ENCODE data around the gene DGCR8.

DGCR8 gene

DNA sequence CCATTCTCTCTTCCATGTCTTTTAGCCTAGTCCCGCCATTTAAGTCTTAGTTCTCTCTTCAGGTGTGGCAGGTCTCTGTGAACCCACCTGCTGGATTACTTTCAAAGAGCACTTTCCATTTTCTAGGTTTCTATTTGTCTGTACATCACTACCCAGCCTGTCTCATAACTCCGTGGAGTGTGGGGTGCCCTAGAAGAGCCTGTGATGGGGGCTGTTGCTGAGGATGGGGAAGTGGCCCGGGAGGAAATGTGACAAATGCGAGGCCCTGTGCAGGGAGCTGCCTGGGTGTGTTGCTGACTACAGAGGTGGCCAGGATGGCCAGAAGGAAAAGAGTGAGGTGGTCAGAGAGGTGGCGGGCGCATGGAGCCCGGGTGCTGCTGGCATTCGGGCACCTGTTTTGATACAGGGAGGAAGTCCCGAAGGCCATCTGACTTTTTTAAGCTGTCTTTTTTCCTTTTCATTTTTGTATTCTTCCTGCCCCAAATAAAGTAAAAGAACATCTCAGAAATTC lies 10.7 kb downstream of the DGCR8 start:
- DNase-seq (ENCODE audit: low spot score) = no peak

DNA sequence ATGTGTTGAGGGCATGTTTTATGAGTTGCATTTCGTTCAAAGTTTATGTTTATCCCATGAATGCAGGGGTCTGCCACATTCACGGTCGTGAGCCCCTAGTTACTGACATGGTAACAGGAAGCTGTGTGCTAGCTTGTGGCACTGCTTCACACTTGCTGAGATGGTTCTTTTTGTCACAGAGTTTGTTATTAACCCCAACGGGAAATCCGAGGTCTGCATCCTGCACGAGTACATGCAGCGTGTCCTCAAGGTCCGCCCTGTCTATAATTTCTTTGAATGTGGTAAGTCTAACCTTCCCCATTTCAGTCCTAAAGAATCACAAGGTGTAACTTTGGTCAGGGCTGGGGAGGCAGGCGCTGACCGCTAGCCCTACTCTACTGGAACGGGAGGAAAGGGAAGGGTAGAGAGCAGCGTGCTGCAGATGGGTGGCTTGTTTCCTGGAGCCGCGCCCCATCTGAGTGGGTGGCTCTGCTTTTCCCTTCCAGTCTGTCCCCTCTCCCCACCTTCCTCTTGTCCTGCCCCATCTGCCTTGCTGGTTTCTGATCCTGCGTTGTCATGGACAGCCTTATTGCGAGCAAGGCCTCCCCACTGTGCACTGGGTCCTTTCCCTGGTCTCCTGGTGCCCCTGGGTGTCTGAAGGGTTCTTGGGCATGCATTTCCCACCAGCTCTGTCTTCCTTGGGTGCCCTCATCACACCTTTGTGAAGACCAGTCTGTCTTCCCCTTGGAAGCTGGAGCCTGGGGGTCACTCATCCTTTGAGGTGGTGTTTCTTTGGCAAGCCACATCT lies 11.8 kb downstream of the DGCR8 start:
- no peak for DNase-seq (ENCODE audit: low spot score)

DNA sequence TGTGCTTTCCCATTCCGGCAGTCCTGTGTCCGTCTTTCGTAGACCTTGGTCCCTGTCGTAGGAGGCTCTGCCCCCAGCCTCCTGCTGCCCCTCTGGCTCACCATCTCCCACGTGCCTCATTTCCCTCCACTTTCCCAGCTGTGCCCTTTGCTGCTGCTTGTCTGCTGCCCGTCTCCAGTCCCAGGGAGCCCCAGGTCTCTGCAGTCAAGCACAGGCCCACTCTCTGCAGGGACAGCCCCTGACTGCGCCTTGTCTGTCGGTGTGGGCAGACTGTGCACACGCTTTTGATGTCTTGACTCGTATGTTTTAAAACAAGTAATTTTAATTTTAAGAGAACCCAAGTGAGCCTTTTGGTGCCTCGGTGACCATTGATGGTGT lies 12.4 kb downstream of the DGCR8 start:
- DNase-seq (ENCODE audit: low spot score) = no peak

DNA sequence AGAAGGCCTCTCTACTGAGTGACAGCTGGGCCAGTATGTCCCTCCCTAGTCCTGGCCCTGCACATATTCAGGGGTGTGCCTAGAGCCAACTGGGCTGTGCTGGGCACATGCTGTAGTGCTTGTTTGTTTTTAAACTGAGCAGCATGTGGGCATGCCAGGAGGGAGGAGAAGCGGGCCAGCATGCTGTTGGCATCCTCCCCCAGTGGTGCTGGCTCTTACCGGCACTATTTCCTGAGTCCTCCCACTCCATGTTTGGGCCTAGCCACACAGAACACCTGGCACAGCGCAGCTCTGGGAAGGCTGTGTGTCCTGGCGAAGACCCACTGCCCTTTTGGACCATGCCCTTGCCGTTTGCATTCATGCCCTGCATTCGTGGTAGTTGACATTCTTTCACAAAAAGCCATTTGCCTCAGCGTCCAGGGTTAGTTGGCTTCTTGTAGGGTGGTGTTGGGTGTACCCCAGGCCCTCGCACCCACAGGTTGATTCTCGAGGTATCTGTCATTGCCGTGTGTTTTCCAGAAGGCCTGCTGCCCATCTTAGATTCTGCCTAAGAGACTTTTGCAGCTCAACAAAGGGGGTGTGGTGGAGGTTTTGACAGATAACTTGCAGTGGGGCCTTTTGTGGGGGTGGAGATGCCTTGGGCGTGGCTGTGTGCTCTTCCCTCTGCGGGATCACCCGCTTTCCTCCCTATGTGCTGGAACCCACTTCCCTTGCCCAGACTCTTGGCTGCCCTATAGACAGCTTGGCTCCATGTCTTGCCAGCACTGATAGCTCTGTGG lies 13.6 kb downstream of the DGCR8 start:
- DNase-seq (ENCODE audit: low spot score) = no peak

DNA sequence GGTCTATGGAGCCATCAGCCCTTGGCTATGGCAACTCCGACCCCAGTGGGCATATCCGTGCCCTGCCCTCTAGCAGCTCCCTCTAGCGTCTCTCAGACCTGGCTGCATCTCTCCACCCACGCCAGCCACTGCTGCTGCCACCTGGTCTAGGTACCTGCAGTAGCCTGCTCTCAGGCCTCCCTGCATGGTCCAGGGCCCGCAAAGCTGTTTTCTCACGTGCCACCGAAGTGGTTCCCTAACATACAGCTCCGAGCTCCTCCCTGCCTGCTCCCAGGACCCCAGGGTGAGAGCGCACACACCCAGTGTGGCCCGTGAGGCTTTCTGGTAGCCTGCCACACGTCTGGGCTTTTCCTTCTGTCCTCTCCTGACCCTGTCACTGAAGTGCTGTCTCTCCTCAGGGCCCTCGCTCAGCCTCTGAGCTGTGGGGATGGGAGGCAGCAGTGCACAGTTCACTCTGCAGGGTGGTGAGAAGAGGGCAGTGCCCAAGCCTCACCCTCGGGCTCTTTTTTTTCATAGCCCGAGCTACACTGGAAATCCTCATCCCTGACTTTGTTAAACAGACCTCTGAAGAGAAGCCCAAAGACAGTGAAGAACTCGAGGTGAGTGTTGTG lies 14.3 kb downstream of the DGCR8 start:
- DNase-seq (ENCODE audit: low spot score) = no peak

DNA sequence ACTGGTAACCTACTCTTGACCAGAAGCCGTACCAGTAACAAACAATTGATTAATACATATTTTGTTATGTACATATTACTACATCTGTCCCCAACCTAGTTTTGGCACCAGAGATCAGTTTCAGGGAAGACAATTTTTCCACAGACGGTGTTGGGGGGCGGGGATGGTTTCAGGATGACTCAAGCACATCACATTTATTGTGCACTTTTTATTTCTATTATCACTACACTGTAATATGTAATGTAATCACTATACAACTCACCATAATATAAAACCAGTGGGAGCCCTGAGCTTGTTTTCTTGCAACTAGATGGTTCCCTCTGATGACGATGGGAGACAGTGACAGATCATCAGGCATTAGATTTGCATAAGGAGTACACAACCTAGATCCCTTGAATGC lies 15.5 kb downstream of the DGCR8 start:
- DNase-seq (ENCODE audit: low spot score) = no peak

DNA sequence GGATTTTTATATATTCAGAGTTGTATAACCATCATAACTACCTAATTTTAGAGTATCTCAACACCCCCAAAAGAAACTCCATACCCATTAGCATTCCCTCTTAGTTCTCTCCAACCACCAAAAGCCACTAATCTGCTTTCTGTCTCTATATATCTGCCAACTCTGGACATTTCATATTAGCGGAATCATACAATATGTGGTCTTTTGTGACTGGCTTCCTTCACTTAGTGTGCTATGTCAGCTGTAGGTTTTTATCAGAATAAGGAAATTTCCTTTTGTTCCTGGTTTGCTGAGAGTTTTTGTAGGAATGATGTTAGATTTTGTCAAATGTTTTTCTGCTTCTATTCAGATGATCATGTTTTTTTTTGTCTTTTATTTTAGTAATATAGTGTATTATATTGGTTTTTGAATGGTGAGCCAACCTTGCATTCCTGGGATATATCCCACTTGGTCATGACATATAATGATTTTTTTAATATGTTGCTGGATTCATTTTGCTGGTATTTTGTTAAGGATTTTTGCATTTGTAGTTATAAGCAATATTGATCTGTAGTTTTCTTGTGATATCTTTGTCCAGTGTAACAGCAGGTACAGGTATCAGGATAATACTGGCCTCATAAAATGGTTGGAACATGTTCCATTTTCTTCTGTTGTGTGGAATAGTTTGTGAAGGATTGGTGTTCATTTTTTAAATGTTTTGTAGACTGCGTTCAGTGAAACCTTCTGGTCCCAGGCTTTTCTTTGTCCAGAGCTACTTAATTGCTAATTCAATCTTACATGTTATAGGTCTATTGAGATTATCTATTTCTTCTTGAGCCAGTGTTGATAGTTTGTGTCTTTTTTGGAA lies 16.8 kb downstream of the DGCR8 start:
- DNase-seq (ENCODE audit: low spot score) = no peak

DNA sequence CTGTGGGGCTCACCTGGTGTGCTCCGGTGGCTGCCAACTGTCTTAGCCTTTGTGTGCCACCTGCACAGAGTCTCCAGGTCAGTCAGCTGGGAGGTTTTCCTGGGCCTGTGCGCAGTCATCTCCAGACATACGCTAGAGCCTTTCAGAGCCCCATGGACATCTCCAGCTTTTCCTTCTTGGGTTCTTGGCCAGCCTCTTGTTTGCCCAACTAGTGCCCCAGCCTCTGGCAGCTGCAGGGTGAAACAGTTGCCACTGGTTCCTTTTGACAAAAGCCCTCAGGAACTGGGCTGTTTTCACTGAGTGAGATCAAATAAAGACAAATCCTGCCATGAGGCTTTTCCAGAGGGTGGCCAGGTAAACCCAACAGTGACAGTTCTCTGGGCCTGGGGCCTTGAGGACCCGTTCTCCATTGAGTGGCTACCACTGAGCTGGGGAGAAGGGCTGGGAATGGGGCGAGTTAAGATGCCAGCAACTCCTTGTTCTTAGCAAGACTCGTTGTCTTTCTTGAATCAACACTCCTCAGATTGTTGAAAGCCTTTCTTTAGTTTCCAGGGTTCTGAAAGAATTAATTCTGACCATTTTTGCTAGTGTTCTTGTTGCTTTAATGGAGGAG lies 19.2 kb downstream of the DGCR8 start:
- no peak for DNase-seq (ENCODE audit: low spot score)

DNA sequence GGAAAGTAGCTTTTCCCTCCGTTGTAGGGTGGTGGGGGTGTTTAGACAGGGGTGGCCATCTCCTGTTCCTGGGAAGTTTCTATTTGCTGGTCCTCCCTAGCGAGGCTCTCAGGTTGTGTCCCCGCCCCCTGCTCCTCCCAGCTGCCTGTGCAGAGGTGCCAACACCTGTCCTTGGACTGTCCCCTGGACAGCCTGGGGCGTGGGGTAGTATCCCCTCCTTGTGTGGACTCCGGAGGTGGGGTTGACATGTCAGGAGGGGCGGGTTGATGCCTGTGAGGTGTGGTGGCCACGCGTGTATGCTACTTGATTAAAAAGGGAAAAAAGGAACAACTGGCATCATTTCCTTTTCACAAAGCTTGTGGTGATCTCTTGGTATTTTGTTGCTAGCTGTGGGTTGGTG lies 21.6 kb downstream of the DGCR8 start:
- no peak for DNase-seq (ENCODE audit: low spot score)

DNA sequence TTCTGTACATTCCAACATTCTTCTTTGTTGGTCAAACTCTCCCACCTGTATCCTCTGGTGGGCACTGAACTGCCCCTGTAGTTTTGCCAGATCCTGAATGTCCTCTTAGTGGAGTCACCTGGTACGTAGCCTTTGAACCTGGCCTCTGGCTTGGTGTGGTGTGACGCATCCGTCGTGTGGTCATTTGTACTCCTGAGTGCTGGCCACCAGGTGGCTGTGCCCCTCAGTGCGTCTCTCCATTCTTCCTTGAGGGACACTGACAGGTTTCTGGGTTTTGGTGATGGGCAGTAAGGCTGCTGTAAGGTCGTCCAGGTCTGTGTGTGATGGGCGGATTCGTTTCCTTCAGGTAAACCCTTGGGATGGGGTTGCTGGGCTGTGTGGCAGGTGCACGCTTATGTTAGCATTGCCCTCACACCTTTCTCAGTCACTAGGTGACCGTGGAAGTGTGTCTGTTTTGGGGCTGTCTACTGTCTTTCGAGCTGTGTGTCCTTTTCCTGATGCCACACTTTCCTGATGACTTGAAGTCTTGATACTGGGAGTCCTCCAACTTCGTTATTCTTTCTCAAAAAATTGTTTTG lies 22.3 kb downstream of the DGCR8 start:
- no peak for DNase-seq (ENCODE audit: low spot score)

DNA sequence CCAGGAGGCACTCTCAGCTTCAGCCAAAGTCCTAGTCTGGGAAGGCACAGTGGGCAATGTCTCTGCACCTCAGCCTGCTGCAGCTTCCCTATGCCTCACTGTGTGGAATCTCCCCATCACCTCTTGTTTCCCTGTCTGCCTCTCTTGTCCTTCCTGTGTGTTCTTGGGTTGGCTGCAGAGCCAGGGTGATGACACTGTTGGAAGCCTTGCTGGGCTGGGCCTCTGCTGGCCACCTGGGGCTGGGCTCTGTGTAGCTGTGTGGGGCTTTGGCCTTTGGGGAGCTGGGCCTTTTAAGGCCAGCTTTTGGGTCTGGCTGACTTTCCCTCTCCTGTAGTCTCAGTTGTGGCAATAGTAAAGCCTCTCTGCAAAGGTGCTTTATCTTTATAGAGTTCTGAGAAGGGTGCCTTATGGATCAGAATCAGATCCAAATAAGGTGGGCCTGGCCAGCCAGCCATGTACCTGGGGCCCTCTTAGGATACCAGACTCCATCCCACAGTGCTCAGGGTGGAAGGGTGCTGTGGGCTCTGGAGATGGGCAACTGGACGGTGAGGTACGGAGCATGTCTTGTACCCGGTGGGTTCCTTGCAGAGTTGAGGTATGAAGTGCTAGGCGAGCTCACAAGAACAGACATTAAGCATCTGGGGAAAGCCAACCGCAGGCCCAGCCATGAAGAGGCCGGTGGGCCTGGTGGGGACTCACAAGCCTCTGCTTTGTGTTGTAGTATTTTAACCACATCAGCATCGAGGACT lies 25.6 kb downstream of the DGCR8 start:
- no peak for DNase-seq (ENCODE audit: low spot score)

DNA sequence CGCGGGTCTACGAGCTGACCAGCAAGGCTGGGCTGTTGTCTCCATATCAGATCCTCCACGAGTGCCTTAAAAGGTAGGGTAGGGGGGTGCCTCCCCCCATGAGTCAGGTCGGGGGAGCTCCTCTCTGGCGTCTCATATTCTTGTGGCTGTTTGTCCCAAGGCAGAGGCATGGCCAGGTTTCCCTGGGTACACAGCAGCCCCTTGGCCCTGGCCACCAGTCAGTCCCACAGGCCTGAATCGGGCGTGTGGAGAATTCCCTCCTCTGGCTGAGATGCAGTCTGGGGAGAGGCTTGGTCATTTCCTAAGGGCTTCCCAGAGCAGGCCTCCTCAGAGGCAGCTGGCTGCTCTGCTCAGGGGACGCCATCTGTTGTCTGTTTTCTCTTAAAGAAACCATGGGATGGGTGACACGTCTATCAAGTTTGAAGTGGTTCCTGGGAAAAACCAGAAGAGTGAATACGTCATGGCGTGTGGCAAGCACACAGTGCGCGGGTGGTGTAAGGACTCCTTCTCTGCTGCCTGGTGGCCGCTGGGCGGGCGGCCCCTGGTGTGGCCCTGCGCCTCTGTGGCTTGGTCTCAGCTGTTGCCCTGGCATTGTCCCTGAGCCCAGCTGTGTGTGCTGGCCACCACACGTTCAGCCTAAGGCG lies 26.3 kb downstream of the DGCR8 start:
- no peak for DNase-seq (ENCODE audit: low spot score)

DNA sequence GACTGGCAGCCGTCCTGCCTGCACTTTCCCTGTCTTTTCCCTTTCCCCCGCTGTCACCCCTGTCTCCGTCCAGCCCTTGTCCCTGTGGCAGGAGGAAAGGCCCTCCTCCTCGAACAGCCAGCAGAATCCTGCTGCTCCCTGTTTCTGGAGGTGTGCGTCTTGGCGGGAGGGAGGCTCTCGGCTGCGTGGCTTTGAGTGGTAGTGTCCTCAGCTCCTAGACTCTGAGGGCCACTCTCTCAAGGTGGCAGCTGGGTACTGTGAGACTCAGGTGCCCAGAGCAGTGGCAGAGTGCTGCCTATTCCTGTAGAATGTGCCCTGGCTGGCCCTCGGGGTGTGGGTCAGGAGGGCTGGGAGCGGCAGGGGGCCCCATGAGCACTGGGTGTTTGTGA lies 26.8 kb downstream of the DGCR8 start:
- DNase-seq (ENCODE audit: low spot score) = no peak

DNA sequence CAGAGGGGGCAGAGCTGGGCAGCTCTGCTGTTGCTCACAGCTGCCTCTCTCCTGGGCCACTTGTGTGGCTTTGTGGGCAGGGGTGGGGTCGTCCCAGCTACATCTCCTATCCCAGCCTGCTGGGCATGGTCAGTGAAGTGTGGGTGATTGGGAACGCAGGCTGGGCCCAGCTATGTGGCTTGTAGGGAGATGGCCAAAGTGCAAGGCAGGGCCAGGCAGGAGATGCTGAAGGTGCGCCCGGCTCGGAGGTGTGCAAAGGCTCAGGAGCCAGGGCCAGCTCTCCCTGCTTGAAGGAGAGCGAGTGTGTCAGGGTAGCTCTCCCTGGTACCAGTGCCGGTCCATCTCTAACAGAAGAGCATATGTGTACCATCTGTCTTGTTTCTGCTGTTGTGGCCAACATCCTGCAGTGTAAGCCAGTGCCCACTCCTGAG lies 27.4 kb downstream of the DGCR8 start:
- DNase-seq (ENCODE audit: low spot score) = no peak

DNA sequence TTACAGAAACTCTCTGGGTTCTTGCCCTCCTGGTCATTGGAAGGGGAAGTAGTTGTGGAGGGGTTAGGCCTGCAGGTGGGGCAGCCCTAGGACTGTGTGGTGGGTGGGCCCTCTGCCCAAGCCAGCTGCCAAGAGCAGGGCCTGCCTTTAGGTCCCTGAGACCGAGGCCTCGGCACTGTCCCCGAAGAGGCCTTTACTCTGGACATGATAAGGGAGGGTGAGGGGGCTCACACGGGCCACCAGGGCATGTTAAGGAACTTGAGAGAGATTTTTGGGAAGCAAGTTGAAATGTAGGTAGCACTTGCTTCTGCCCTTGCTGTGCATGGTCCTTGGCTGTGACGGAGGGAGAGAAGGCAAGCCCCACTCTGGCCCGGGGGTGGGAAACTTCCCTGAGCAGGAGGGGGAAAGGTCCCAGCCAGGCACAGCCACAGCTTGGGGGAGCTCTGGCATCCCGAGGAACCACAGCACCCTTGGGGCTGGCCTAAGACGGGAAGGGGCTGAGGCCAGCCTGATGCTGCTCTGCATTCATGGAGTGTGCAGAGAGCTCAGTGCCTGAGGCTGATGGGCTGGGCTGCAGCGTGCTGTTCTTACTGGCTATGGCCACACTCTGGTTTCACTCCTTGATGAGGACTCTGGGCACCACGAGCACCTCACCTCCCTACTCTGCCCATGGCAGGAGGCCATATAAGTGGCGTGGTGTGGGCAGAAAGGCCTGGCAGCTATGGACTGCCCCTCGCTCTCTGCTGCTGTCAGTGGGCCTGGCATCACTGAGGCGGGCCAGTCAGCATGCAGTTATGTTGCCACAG lies 28.1 kb downstream of the DGCR8 start:
- no peak for DNase-seq (ENCODE audit: low spot score)

DNA sequence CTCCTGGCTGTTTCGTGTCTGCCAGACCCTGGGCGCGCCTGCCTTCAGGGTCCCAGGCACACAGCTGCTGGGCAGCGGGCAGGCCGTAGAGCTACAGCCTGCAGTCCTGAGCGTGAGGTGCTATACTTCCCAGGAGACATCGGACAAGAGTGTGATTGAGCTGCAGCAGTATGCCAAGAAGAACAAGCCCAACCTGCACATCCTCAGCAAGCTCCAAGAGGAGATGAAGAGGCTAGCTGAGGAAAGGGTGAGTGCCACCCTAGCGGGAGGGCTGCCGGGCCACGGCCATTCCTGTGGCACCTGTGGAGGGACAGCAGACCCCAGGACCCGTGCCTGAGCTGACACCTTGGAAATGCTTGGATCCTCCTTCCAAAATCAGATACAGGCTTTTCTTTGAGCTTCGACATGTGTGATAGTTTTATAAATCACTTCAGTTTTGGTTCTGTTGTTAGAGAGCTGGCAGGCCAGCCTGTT lies 28.8 kb downstream of the DGCR8 start:
- DNase-seq (ENCODE audit: low spot score) = no peak

DNA sequence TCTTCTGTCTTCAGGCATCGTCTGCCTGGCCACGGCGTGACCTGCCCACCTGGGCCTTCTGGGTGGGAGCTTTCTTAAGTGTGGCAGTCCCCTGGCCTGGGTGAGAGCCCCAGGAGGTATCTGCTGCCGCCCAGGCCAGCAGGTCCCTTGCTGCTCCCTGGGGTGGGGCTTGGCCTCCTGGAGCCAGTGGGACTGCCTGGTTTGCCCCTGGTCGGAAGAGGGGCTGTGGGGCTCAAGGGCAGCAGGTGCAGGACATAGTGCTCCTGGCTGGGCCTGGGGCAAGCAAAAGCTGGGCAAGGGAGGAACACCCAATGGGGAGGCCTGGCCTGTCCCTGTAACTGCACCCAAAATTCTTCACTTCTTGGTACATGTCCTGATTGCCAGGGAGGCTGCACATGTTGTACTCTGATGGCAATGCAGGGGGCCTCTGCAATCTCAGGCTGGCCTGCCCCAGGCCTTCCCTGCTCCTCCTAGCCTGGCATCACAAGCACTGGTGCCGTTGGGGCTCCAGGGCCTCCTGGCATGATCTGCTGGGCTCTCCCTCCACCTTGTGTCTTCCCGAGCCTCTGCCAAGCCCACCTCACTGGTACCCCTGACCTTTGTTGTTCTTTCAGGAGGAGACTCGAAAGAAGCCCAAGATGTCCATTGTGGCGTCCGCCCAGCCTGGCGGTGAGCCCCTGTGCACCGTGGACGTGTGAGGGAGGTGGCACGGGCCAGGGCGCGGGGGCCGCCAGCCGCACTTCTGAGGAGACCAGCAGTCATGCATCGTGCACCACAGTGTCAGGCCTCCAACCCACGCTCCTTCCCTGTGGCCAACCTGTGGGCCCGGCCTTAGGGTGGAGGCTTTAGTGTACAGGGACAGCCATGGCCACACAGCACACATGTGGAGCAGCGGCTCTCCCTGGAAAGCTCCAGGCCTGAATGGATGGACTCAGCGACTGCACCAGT lies 29.6 kb downstream of the DGCR8 start:
- no peak for DNase-seq (ENCODE audit: low spot score)
